ENCODE measurements around the gene CYLD.

DNA sequence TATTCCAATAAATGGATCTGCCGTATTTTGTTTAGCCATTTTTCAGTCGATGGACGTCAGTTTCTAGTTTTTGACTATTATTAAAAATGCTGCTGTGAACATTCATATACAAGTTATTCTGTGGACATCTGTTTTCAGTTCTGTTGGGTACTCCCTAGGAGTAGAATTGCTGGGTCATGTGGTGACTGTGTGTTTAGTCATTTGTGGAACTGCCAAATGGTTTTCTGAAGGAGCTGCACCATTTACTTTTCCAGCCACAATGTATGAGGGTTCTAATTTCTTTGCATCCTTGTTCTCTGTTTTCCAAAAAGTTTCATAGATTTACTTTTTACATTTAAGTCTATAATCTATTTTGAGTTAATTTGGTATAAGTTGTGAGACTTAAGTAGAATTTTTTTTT lies 29.5 kb downstream of the CYLD start:
- TF ChIP-seq, protein P1, sequence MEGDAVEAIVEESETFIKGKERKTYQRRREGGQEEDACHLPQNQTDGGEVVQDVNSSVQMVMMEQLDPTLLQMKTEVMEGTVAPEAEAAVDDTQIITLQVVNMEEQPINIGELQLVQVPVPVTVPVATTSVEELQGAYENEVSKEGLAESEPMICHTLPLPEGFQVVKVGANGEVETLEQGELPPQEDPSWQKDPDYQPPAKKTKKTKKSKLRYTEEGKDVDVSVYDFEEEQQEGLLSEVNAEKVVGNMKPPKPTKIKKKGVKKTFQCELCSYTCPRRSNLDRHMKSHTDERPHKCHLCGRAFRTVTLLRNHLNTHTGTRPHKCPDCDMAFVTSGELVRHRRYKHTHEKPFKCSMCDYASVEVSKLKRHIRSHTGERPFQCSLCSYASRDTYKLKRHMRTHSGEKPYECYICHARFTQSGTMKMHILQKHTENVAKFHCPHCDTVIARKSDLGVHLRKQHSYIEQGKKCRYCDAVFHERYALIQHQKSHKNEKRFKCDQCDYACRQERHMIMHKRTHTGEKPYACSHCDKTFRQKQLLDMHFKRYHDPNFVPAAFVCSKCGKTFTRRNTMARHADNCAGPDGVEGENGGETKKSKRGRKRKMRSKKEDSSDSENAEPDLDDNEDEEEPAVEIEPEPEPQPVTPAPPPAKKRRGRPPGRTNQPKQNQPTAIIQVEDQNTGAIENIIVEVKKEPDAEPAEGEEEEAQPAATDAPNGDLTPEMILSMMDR (conservative IDR thresholded peaks at IDR 0.05; ENCODE audit: low read depth, low read length) = no peak
- no peak for TF ChIP-seq BHLHE40 (IDR thresholded peaks at IDR 0.05; ENCODE audit: low read depth, low read length)
- peak; percentile 43; the same call in 1 of the 2 replicates for TF ChIP-seq NFE2L2 (IDR thresholded peaks at IDR 0.05; ENCODE audit: low read depth, low read length)
- TF ChIP-seq FOS (IDR thresholded peaks at IDR 0.05; ENCODE audit: low read depth, low read length) = no peak
- no peak for TF ChIP-seq POLR2A (IDR thresholded peaks at IDR 0.05; ENCODE audit: low read depth, low read length)
- no peak for TF ChIP-seq SMC3 (IDR thresholded peaks at IDR 0.05; ENCODE audit: low read depth, low read length)
- TF ChIP-seq, protein P2, sequence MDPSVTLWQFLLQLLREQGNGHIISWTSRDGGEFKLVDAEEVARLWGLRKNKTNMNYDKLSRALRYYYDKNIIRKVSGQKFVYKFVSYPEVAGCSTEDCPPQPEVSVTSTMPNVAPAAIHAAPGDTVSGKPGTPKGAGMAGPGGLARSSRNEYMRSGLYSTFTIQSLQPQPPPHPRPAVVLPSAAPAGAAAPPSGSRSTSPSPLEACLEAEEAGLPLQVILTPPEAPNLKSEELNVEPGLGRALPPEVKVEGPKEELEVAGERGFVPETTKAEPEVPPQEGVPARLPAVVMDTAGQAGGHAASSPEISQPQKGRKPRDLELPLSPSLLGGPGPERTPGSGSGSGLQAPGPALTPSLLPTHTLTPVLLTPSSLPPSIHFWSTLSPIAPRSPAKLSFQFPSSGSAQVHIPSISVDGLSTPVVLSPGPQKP (IDR thresholded peaks at IDR 0.05; ENCODE audit: borderline replicate concordance, low read depth, low read length) = no peak
- TF ChIP-seq RFX5 (IDR thresholded peaks at IDR 0.05; ENCODE audit: low read depth, low read length) = no peak
- TF ChIP-seq, protein P3, sequence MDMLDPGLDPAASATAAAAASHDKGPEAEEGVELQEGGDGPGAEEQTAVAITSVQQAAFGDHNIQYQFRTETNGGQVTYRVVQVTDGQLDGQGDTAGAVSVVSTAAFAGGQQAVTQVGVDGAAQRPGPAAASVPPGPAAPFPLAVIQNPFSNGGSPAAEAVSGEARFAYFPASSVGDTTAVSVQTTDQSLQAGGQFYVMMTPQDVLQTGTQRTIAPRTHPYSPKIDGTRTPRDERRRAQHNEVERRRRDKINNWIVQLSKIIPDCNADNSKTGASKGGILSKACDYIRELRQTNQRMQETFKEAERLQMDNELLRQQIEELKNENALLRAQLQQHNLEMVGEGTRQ (IDR thresholded peaks at IDR 0.05; ENCODE audit: low read depth, low read length) = peak; percentile 57; the same call in 1 of the 2 replicates
- no peak for TF ChIP-seq RAD21 (IDR thresholded peaks at IDR 0.05; ENCODE audit: low read length)
- no peak for TF ChIP-seq MAZ (IDR thresholded peaks at IDR 0.05; ENCODE audit: borderline replicate concordance, low read depth, low read length)

All from IMR-90 (cell line).